Naive thymus-derived CD4-positive, alpha-beta T cell (primary cell): ENCODE results near the gene ELMO3. TPM values are rescaled to one million over a fixed set of nuclear protein-coding genes. Genes with fewer than 3 reads are reported as not detected.

ENCODE experiments used
- ATAC-seq: fragments of 150-1000 bp; cut with Tn5 transposase; 2 replicates; pipeline ENCODE4 v1.10.0; 2021; ENCODE audit warnings: mild to moderate bottlenecking, moderate library complexity
- CTCF ChIA-PET: fragments of 350-600 bp; sonication (Branson Sonifier 250); formaldehyde crosslinking; loops from one replicate; lab custom pipeline; 2021; ENCODE audit warnings: antibody characterized with exemption; lab: Charles Lee
- POLR2A ChIA-PET: fragments of 350-600 bp; sonication (Branson Sonifier 250); formaldehyde crosslinking; loops from one replicate; lab custom pipeline; 2021; ENCODE audit warnings: antibody characterized with exemption, inconsistent platforms; lab: Charles Lee
- DNase-seq, 9 donors: peaks; one replicate each; pipeline versions ENCODE4 v3.0.0 to v3.0.0-alpha.2; 2020 to 2022; ENCODE audit warnings: mixed read lengths in 1 of 9
- H3K27ac ChIP-seq: one replicate; pipeline ENCODE4 v1.7.0; 2013; ENCODE audit warnings: mild to moderate bottlenecking, low read depth, low read length, moderate library complexity
- H3K27me3 ChIP-seq, 2 donors: one replicate each; pipeline ENCODE4 v1.7.0; 2013; ENCODE audit warnings: low read length in 2 of 2, mild to moderate bottlenecking in 2 of 2, moderate library complexity in 2 of 2; ENCODE audit not compliant: control insufficient read depth in 2 of 2, insufficient read depth in 2 of 2
- H3K36me3 ChIP-seq, 3 experiments: 1 replicate in 2 of 3; 2 replicates in 1 of 3; pipeline ENCODE4 v1.7.0; 2013; ENCODE audit warnings: low read length in 3 of 3, mild to moderate bottlenecking in 3 of 3, moderate library complexity in 1 of 3; ENCODE audit not compliant: insufficient read depth in 3 of 3, control insufficient read depth in 2 of 3
- H3K4me1 ChIP-seq, 2 donors: one replicate each; pipeline ENCODE4 v1.7.0; 2013; ENCODE audit warnings: low read length in 2 of 2, mild to moderate bottlenecking in 2 of 2, moderate library complexity in 1 of 2; ENCODE audit not compliant: control insufficient read depth in 2 of 2, insufficient read depth in 2 of 2
- H3K4me3 ChIP-seq: 2 replicates; pipeline ENCODE4 v1.7.0; 2013; ENCODE audit warnings: mild to moderate bottlenecking, low read length
- H3K9me3 ChIP-seq, 3 experiments: 1 replicate in 2 of 3; 2 replicates in 1 of 3; pipeline ENCODE4 v1.7.0; 2013; ENCODE audit warnings: low read length in 3 of 3; ENCODE audit not compliant: control insufficient read depth in 2 of 3
- H3K27ac Mint-ChIP-seq, 9 donors: one replicate each; pipeline ENCODE4 v1.8.0; 2020 to 2022; ENCODE audit warnings: mixed read lengths in 9 of 9, mild to moderate bottlenecking in 8 of 9, moderate library complexity in 5 of 9, inconsistent platforms in 2 of 9
- H3K27me3 Mint-ChIP-seq, 5 donors: one replicate each; pipeline ENCODE4 v1.8.0; 2021 to 2022; ENCODE audit warnings: mixed read lengths in 5 of 5, mild to moderate bottlenecking in 1 of 5
- H3K36me3 Mint-ChIP-seq, 5 donors: one replicate each; pipeline ENCODE4 v1.8.0; 2020 to 2022; ENCODE audit warnings: mixed read lengths in 5 of 5, mild to moderate bottlenecking in 3 of 5, inconsistent platforms in 1 of 5
- H3K4me1 Mint-ChIP-seq, 7 donors: one replicate each; pipeline ENCODE4 v1.8.0; 2020 to 2022; ENCODE audit warnings: mixed read lengths in 7 of 7, mild to moderate bottlenecking in 3 of 7, inconsistent platforms in 1 of 7
- H3K4me3 Mint-ChIP-seq, 10 donors: one replicate each; pipeline ENCODE4 v1.8.0; 2020 to 2022; ENCODE audit warnings: mild to moderate bottlenecking in 10 of 10, mixed read lengths in 10 of 10, moderate library complexity in 6 of 10, inconsistent platforms in 2 of 10
- H3K9me3 Mint-ChIP-seq, 11 donors: one replicate each; pipeline ENCODE4 v1.8.0; 2020 to 2022; ENCODE audit warnings: mixed read lengths in 11 of 11, mild to moderate bottlenecking in 4 of 11, inconsistent platforms in 1 of 11, moderate library complexity in 1 of 11
- intact Hi-C, 2 donors: fragments of 100-400 bp; cut with micrococcal nuclease; formaldehyde crosslinking; loops; one replicate each; pipeline ENCODE4 v1.15.1; 2023
- polyA plus RNA-seq, 2 donors: library from polyadenylated mRNA; unstranded; fragments of 300-500 nt; fragmentation: Illumina TruSeq; gene quantifications; one replicate each; pipeline ENCODE4 v1.2.3, GENCODE V29; 2021
- total RNA-seq, 6 experiments: library from RNA in 5 of 6; stranded (reverse) in 5 of 6; gene quantifications; 1 replicate in 5 of 6; 2 replicates in 1 of 6; pipeline ENCODE4 v1.2.3 and lab custom pipeline; 2021 to 2026

Gene ELMO3
- total and polyA plus RNA-seq, 7 experiments from 2014 or later: 0.07 to 9.1 (median 5.6) TPM; not detected in 1

DNA sequence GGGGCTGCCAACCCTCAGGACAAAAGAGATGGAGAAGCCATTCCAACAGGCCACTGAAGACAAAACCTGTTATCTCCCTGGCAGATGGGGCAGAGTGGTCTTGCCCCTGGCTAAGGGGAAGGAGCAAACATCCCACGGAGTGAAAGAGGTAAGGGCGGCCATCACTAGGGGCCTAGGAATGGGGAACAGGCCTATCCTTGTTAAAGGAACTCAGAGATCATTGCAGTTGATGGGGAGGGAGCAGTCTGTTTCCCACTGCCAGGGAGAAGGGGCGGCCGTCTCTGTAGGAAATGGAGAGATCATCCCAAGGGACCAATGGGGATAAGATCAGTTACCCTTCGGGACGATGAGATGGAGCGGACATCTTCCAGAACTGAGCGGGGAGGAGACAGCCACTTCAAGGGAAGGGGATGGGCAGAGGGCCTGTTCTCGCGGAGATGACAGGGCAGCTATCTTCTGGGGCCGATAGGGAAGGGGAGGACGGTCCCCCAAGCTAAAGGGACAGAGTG is 27.4 kb downstream of the ELMO3 start:
- no peaks in the 10 kb centered on the region for H3K27me3 Mint-ChIP-seq
- H3K36me3 ChIP-seq: peaks cover 9 to 41% (median 10%) of the 10 kb centered on the region in 3 experiments
- H3K36me3 Mint-ChIP-seq: peaks cover 4 to 9% (median 7%) of the 10 kb centered on the region in 5 donors
- no peaks in the 10 kb centered on the region for H3K27me3 ChIP-seq
- peak overlapping the region; percentile 93 to 100 (median 99) for H3K27ac Mint-ChIP-seq
- intact Hi-C loops: loop anchor here (1.0 to 5.0 kb wide), 9 partner anchors 10 to 1906 kb away; partner anchors contain the start of genes ACD (in 1 of the 2), CBFB (in 1 of the 2), CHTF8 (in 1 of the 2) and CTCF (in 1 of the 2)
- peak overlapping the region; percentile 85 for H3K27ac ChIP-seq
- peaks cover 37 to 62% (median 50%) of the 10 kb centered on the region in 7 donors for H3K4me1 Mint-ChIP-seq
- DNase-seq (no peak), ATAC-seq (no peak)
- H3K4me1 ChIP-seq: peaks cover 14 to 38% of the 10 kb centered on the region in 2 donors
- H3K9me3 ChIP-seq: no peaks in the 10 kb centered on the region
- peak overlapping the region; percentile 94 to 100 (median 98) for H3K4me3 Mint-ChIP-seq
- H3K9me3 Mint-ChIP-seq: no peaks in the 10 kb centered on the region
- H3K4me3 ChIP-seq: peak overlapping the region; percentile 90
- CTCF ChIA-PET: interaction anchor here (0.6 to 1.6 kb wide), 5 partner anchors 13 to 207 kb away, joined by 3 to 6 read pairs (median 4); partner anchors contain the start of gene FHOD1
- POLR2A ChIA-PET: interaction anchor here (0.6 to 2.3 kb wide), 13 partner anchors 10 to 355 kb away, joined by 3 to 20 read pairs (median 6); partner anchors contain the start of genes E2F4 and FHOD1

DNA sequence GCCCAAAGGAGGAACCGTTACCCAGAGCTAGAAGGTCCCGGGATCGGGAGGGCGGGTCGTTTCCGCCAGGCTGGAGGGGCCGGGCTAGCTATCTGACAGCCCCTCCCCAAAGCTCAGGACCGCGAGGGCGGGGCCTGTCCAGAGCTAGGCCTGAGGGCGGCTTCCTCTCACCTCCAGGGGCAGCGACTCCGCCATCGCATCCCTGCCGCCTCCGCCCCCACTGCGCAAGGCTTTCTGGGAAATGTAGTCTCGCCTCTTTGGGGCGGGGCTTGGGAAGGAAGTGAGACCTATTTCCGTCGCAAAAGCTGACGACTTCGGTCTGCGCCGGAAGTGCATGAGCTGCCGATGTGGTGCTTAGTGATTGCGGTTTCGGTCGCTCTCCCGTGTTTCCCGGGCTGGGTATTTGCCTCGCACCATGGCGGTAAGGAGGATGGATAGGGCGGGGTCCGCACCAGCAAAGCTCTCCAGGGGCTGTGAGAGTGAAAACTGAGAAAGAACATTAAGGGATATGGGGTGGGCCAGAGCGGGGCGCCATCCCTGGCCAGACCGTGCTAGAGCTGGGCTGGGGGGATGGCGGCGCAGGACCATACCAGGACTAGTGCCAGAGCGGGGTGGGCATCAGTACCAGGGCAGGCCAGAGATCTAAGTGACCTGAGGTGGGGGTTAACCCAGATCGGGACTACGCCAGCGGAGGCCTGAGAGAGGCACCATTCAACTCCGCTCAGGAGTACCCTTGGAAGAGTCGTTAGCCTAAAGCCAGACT is 28.1 kb downstream of the ELMO3 start, which contains the start of gene TMEM208:
TSS of gene TMEM208 (plus strand) at position 327 of the 763 bp plus-strand sequence. CDS start at position 416, 89 bp downstream.
- peaks cover 4 to 9% (median 7%) of the 10 kb centered on the region in 5 donors for H3K36me3 Mint-ChIP-seq
- H3K4me1 Mint-ChIP-seq: peaks cover 37 to 62% (median 50%) of the 10 kb centered on the region in 7 donors
- intact Hi-C loops: loop anchor here (1.0 to 5.0 kb wide), 16 partner anchors 9 to 1905 kb away; partner anchors contain the start of genes E2F4 (in 2 of the 2), FHOD1 (in 2 of the 2), PLEKHG4 (in 2 of the 2) and ACD (in 1 of the 2)
- DNase-seq: peak; percentile 94 to 99 (median 97)
- CTCF ChIA-PET: interaction anchor here (0.6 to 1.6 kb wide), 6 partner anchors 12 to 207 kb away, joined by 3 to 6 read pairs (median 4); partner anchors contain the start of gene FHOD1
- Histone ChIP-seq H3K27ac (peak within 1 kb of the TSS; percentile 85), H3K4me3 (peak within 1 kb of the TSS; percentile 90), H3K4me1 (peaks cover 14 to 38% of the 10 kb centered on the region in 2 donors), H3K9me3 (no peaks in the 10 kb centered on the region), H3K27me3 (no peaks in the 10 kb centered on the region), H3K36me3 (peaks cover 9 to 47% (median 10%) of the 10 kb centered on the region in 3 experiments)
- peak; percentile 99 for ATAC-seq
- no peaks in the 10 kb centered on the region for H3K9me3 Mint-ChIP-seq
- peak within 1 kb of the TSS; percentile 94 to 100 (median 98) for H3K4me3 Mint-ChIP-seq
- POLR2A ChIA-PET: interaction anchor here (0.8 to 2.3 kb wide), 15 partner anchors 9 to 440 kb away, joined by 3 to 20 read pairs (median 5); partner anchors contain the start of genes E2F4 and FHOD1
- peak within 1 kb of the TSS; percentile 93 to 100 (median 99) for H3K27ac Mint-ChIP-seq
- no peaks in the 10 kb centered on the region for H3K27me3 Mint-ChIP-seq

DNA sequence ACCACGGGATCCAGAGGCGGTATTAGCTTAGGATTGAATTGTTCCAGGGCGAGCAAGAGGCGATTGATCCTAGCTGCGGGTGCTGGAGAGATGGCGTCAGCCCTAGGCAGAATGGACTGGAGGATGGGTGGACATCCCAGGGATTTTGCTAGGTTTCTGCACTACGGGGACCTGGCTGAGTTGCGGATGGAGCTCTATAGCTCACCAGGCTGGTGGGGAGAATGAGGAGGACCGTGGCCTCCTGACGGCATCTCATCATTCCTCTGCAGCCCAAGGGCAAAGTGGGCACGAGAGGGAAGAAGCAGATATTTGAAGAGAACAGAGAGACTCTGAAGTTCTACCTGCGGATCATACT is 28.6 kb downstream of the ELMO3 start:
- peak overlapping the region; percentile 59 to 100 (median 97) for H3K27ac Mint-ChIP-seq
- intact Hi-C loops: loop anchor here (1.0 to 5.0 kb wide), 15 partner anchors 20 to 1905 kb away; partner anchors contain the start of genes E2F4 (in 2 of the 2), FHOD1 (in 2 of the 2), PLEKHG4 (in 2 of the 2) and ACD (in 1 of the 2)
- ChIA-PET POLR2A (interaction anchor here (0.8 to 2.3 kb wide), 12 partner anchors 8 to 439 kb away, joined by 3 to 20 read pairs (median 6); partner anchors contain the start of genes E2F4 and FHOD1), CTCF (interaction anchor here (0.9 to 1.6 kb wide), 4 partner anchors 12 to 73 kb away, joined by 3 to 6 read pairs (median 4); partner anchors contain the start of gene FHOD1)
- H3K27me3 Mint-ChIP-seq: no peaks in the 10 kb centered on the region
- peaks cover 4 to 9% (median 7%) of the 10 kb centered on the region in 5 donors for H3K36me3 Mint-ChIP-seq
- Histone ChIP-seq H3K27ac (peak overlapping the region; percentile 85), H3K36me3 (peaks cover 9 to 48% (median 10%) of the 10 kb centered on the region in 3 experiments), H3K27me3 (no peaks in the 10 kb centered on the region), H3K4me3 (peak overlapping the region; percentile 90), H3K4me1 (peaks cover 14 to 38% of the 10 kb centered on the region in 2 donors), H3K9me3 (no peaks in the 10 kb centered on the region)
- H3K4me1 Mint-ChIP-seq: peaks cover 37 to 62% (median 50%) of the 10 kb centered on the region in 7 donors
- H3K9me3 Mint-ChIP-seq: no peaks in the 10 kb centered on the region
- DNase-seq (no peak), ATAC-seq (no peak)
- H3K4me3 Mint-ChIP-seq: peak overlapping the region; percentile 94 to 100 (median 98)

DNA sequence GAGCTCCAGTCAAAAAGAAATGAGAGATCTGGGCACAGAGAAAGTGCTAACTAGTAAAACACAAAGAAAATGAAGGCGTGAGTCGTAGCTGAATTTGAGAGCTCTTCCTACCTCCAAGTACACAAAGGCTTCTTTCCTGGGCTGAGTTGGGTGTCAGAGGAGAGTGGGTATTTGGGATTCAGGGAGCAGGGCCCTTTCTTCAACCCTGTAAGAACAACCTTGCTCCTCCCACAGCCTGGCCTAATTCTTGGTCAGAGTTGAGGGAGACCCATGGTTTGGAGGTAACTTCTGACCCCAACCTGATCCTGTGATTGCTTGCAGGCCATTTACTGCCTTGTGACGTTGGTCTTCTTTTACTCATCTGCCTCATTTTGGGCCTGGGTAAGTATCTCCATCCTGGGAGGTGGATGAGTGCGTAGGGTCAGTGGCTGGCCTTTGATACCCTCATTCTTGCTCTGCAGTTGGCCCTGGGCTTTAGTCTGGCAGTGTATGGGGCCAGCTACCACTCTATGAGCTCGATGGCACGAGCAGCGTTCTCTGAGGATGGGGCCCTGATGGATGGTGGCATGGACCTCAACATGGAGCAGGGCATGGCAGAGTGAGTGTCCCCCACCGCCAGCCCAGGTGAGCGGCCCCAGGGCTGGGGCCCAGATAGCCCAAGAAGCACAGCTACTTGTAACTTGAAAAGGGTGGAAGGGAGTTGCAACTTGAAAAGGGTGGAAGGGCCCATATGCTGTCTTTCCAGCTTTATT is 29.3 kb downstream of the ELMO3 start:
- Mint-ChIP-seq H3K4me3 (peak overlapping the region; percentile 94 to 100 (median 98)), H3K36me3 (peaks cover 4 to 11% (median 7%) of the 10 kb centered on the region in 5 donors), H3K4me1 (peaks cover 34 to 55% (median 49%) of the 10 kb centered on the region in 7 donors), H3K9me3 (no peaks in the 10 kb centered on the region), H3K27ac (peak overlapping the region; percentile 52 to 99 (median 93)), H3K27me3 (no peaks in the 10 kb centered on the region)
- Histone ChIP-seq H3K4me1 (peaks cover 14 to 38% of the 10 kb centered on the region in 2 donors), H3K4me3 (peak overlapping the region; percentile 90), H3K36me3 (peaks cover 9 to 48% (median 10%) of the 10 kb centered on the region in 3 experiments), H3K9me3 (no peaks in the 10 kb centered on the region), H3K27ac (peak overlapping the region; percentile 85), H3K27me3 (no peaks in the 10 kb centered on the region)
- no peak for DNase-seq
- POLR2A ChIA-PET: interaction anchor here (0.9 to 2.3 kb wide), 9 partner anchors 8 to 439 kb away, joined by 3 to 20 read pairs (median 7); partner anchors contain the start of gene FHOD1
- CTCF ChIA-PET: interaction anchor here (0.9 to 1.6 kb wide), 4 partner anchors 11 to 19 kb away, joined by 3 to 6 read pairs (median 4); partner anchors contain the start of gene FHOD1
- ATAC-seq: no peak
- intact Hi-C loops: loop anchor here in 1 of 2 donors (5.0 kb wide), 3 partner anchors 334 to 1904 kb away; partner anchors contain the start of genes CHTF8, CTCF and UTP4

DNA sequence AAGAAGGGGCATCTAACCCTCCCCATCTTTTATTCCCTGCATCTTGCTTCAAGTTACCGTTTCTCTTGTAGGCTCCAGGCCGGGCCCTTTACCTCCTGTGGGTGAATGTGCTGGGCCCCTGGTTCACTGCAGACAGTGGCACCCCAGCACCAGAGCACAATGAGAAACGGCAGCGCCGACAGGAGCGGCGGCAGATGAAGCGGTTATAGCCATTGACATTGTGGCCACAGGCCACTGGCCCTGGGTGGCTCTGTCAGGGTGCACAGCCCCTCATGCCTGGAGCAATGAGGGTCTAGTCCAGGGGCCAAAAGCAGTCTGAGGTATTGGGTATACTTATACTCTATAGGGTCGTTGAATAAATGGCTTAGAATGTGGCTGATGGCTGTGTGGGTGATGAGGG is 30.0 kb downstream of the ELMO3 start:
- Mint-ChIP-seq H3K27me3 (no peaks in the 10 kb centered on the region), H3K9me3 (no peaks in the 10 kb centered on the region), H3K36me3 (peaks cover 4 to 16% (median 7%) of the 10 kb centered on the region in 5 donors), H3K4me3 (peak overlapping the region in 9 of 10 donors; percentile 55 to 100 (median 98)), H3K4me1 (peaks cover 30 to 48% (median 42%) of the 10 kb centered on the region in 7 donors), H3K27ac (peak overlapping the region in 5 of 9 donors; percentile 14 to 95 (median 58))
- H3K4me3 ChIP-seq: no peak overlapping the region
- ATAC-seq (no peak), DNase-seq (no peak)
- H3K4me1 ChIP-seq: peaks cover 14 to 32% of the 10 kb centered on the region in 2 donors
- CTCF ChIA-PET: interaction anchor here (0.9 kb wide), 1 partner anchor 19 kb away, joined by 3 read pairs; the partner anchor contains the start of gene FHOD1
- H3K9me3 ChIP-seq: no peaks in the 10 kb centered on the region
- H3K27me3 ChIP-seq: no peaks in the 10 kb centered on the region
- intact Hi-C loops: loop anchor here in 1 of 2 donors (5.0 kb wide), 3 partner anchors 333 to 1903 kb away; partner anchors contain the start of genes CHTF8, CTCF and UTP4
- peaks cover 9 to 54% (median 10%) of the 10 kb centered on the region in 3 experiments for H3K36me3 ChIP-seq
- POLR2A ChIA-PET: interaction anchor here (0.6 kb wide), 1 partner anchor 10 kb away, joined by 3 read pairs; no protein-coding TSS in a partner anchor
- H3K27ac ChIP-seq: no peak overlapping the region
